ENCODE data around the gene IMPG2.

The IMPG2 gene

GRCh38 chr3:101252945-101253344 is 67.4 kb downstream of the IMPG2 start:
- no peak for TF ChIP-seq CTCF (IDR thresholded peaks at IDR 0.05; ENCODE audit: extremely low read depth, missing control alignments)
- DNase-seq (ENCODE audit: low spot score) = no peak

GRCh38 chr3:101252307-101252706 is 68.1 kb downstream of the IMPG2 start:
- DNase-seq (ENCODE audit: low spot score) = no peak
- no peak for TF ChIP-seq CTCF (IDR thresholded peaks at IDR 0.05; ENCODE audit: extremely low read depth, missing control alignments)

- DNase-seq (ENCODE audit: low spot score) = no peak
- no peak for TF ChIP-seq CTCF (IDR thresholded peaks at IDR 0.05; ENCODE audit: extremely low read depth, missing control alignments)
These were observed 68.9 kb downstream of the IMPG2 start for GRCh38 chr3:101251441-101251840.

- DNase-seq (ENCODE audit: low spot score) = peak; percentile 17
- no peak for TF ChIP-seq CTCF (IDR thresholded peaks at IDR 0.05; ENCODE audit: extremely low read depth, missing control alignments)
These were observed 70.9 kb downstream of the IMPG2 start for GRCh38 chr3:101249522-101249921.

- no peak for DNase-seq (ENCODE audit: low spot score)
- no peak for TF ChIP-seq CTCF (IDR thresholded peaks at IDR 0.05; ENCODE audit: extremely low read depth, missing control alignments)
These were observed 71.6 kb downstream of the IMPG2 start for GRCh38 chr3:101248736-101249135.

GRCh38 chr3:101244212-101244575 is 76.2 kb downstream of the IMPG2 start:
- TF ChIP-seq CTCF (IDR thresholded peaks at IDR 0.05; ENCODE audit: extremely low read depth, missing control alignments) = no peak
- DNase-seq (ENCODE audit: low spot score) = no peak

GRCh38 chr3:101243285-101244211 is 76.8 kb downstream of the IMPG2 start:
- TF ChIP-seq CTCF (IDR thresholded peaks at IDR 0.05; ENCODE audit: extremely low read depth, missing control alignments) = no peak
- DNase-seq (ENCODE audit: low spot score) = no peak
